ENCODE measurements around the gene SELENOI.

Gene SELENOI

DNA sequence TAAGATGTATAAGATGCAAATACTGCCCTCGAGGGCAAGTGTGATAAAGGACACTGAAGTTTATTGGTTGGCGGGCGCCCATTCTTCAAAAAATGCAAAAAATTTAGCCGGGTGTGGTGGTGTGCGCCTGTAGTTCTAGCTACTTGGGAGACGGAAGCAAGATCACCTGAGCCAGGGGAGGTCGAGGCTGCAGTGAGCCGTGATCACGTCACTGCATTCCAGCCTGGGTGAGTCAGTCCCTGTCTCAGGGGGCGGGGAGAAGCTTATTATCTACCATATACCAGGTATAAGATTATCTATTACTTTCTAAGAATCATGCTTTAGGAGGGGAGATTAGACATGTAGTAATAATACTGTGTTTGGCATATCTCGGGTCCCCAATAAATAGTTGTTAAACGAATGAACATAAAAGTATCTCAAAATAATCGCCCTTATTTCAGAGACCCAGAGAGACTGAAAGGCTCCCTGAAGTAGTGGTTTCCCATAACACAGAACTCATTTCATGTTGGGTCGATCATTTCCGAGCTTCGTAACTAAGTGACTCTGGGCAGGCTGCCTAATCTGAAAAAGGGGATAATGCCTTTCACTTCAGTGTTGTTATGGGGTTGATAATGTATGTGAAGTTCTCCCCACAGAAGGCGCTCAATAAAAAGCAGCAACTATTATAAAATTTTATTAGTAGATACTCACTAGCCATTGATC lies 1.2 kb upstream of the SELENOI start:
- peak; percentile 25 for DNase-seq
- no peaks in the 10 kb centered on the region for H3K27me3 ChIP-seq
- no peaks in the 10 kb centered on the region for H3K9me3 ChIP-seq
- no peaks in the 10 kb centered on the region for H3K36me3 ChIP-seq
- H3K4me3 ChIP-seq (ENCODE audit: low read depth, low read length), result peak overlapping the region; percentile 82
- TF ChIP-seq, protein P1, sequence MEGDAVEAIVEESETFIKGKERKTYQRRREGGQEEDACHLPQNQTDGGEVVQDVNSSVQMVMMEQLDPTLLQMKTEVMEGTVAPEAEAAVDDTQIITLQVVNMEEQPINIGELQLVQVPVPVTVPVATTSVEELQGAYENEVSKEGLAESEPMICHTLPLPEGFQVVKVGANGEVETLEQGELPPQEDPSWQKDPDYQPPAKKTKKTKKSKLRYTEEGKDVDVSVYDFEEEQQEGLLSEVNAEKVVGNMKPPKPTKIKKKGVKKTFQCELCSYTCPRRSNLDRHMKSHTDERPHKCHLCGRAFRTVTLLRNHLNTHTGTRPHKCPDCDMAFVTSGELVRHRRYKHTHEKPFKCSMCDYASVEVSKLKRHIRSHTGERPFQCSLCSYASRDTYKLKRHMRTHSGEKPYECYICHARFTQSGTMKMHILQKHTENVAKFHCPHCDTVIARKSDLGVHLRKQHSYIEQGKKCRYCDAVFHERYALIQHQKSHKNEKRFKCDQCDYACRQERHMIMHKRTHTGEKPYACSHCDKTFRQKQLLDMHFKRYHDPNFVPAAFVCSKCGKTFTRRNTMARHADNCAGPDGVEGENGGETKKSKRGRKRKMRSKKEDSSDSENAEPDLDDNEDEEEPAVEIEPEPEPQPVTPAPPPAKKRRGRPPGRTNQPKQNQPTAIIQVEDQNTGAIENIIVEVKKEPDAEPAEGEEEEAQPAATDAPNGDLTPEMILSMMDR (IDR thresholded peaks at IDR 0.05; ENCODE audit: low read depth, low read length), result no peak
- peaks cover 5% of the 10 kb centered on the region; the same call in 1 of the 2 replicates for H3K4me1 ChIP-seq

DNA sequence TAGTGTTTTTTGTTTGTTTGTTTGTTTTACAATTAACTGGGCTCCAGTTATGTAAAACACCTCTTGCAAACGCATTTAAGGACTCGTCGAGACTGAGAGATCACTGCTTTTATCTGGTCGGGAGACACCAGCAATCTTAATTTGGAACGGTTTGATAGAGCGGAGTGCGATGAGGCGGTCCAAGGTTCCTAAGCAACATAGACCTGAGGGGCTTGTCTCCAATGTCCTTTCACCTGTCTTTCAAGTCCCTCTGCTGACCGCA lies 729 bp upstream of the SELENOI start:
- H3K9me3 ChIP-seq, result no peaks in the 10 kb centered on the region
- peaks cover 5% of the 10 kb centered on the region; the same call in 1 of the 2 replicates for H3K4me1 ChIP-seq
- H3K27me3 ChIP-seq, result no peaks in the 10 kb centered on the region
- TF ChIP-seq, protein P1 (IDR thresholded peaks at IDR 0.05; ENCODE audit: low read depth, low read length), result no peak
- H3K4me3 ChIP-seq (ENCODE audit: low read depth, low read length), result peak overlapping the region; percentile 82
- no peaks in the 10 kb centered on the region; the same call in 1 of the 2 replicates for H3K36me3 ChIP-seq
- DNase-seq, result no peak

DNA sequence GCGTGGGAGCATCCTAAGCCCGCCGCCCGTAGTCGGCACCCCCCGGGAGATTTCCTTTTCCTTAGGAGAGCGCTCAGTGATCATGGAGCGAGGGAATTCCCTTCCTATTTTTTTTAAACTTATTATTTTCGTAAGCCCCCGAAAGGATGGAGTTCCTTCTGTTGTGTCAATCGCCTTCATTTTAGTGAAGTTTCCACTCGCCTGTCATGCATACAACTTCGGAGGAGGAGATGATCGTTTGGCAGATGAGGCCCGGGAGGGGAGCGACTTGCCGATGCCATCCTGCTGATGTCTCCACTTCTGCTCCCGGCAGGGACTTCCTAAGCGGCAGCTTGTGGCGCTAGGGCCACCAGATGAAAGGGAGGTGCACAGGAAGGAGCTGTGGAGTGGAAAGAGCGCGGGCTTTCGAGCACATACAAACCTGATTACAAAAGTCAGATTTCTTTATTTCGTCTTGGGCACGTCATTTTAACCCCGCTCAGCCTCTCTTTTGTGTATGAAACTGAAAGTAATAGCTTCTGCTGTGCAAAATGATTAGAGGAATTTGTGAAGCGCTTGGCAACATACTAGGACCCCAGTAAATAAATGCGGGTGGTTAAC lies 611 bp downstream of the SELENOI start, which contains the start of gene ADGRF3:
Gene ADGRF3 (minus strand): TSS at position 336 of the 600 bp plus-strand sequence. CDS start 555 bp downstream, outside the sequence.
- H3K36me3 ChIP-seq, result no peaks in the 10 kb centered on the region; the same call in 1 of the 2 replicates
- H3K4me1 ChIP-seq, result peaks cover 5% of the 10 kb centered on the region; the same call in 1 of the 2 replicates
- H3K9me3 ChIP-seq, result no peaks in the 10 kb centered on the region
- TF ChIP-seq, protein P1 (IDR thresholded peaks at IDR 0.05; ENCODE audit: low read depth, low read length), result no peak
- peak within 1 kb of the TSS; percentile 82 for H3K4me3 ChIP-seq (ENCODE audit: low read depth, low read length)
- no peaks in the 10 kb centered on the region for H3K27me3 ChIP-seq
- peak; percentile 75 for DNase-seq

DNA sequence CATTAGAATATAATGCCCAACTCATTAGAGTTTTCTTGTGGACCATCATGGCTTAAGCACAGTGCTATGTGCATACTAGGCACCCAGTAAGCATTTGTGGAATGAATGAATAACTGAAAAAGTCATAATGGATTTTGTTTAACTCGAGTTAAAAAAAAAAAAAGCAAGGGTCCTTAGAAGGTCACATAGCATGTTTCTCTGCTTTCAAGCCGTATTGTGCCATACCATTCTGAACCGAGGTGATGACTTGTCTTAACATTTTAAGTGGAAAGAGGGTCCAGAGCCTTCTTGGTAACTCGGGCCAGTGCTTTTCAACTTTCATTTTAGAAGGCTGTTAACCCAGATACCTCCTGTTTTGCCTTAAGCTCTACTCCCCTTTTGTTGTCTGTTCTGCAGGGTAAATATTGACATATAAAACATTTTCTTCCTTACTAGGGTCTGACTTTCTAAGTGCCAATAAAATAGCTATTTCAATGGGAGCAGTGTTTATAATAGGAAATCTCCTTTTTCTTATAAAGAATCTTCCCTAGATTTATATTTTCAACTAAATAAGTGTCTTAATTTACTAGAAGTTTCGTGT lies 1.4 kb downstream of the SELENOI start:
- H3K9me3 ChIP-seq, result no peaks in the 10 kb centered on the region
- no peaks in the 10 kb centered on the region for H3K27me3 ChIP-seq
- TF ChIP-seq, protein P1 (IDR thresholded peaks at IDR 0.05; ENCODE audit: low read depth, low read length), result no peak
- H3K36me3 ChIP-seq, result no peaks in the 10 kb centered on the region; the same call in 1 of the 2 replicates
- H3K4me1 ChIP-seq, result peaks cover 5% of the 10 kb centered on the region; the same call in 1 of the 2 replicates
- peak overlapping the region; percentile 79 for H3K4me3 ChIP-seq (ENCODE audit: low read depth, low read length)
- DNase-seq, result no peak

DNA sequence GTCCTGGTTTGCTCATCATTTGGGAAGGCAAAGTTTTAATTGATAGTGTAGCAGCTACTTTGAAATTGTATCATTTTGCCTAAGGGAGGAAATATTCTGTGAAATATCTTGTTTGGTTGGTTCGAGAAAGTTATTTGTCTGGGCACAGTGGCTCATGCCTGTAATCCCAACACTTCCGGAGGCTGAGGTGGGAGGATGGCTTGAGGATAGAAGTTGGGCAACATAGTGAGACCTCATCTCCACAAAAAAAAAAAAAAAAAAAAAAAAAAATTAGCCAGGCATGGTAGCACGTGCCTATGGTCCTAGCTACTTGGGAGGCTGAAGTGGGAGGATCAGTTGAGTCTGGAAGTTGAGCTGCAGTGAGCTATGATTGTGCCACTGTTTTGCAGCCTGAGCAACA lies 3.7 kb downstream of the SELENOI start:
- H3K9me3 ChIP-seq, result no peaks in the 10 kb centered on the region
- H3K4me3 ChIP-seq (ENCODE audit: low read depth, low read length), result no peak overlapping the region
- peaks cover 6% of the 10 kb centered on the region for H3K36me3 ChIP-seq
- TF ChIP-seq, protein P1 (IDR thresholded peaks at IDR 0.05; ENCODE audit: low read depth, low read length), result no peak
- DNase-seq, result no peak
- H3K4me1 ChIP-seq, result no peaks in the 10 kb centered on the region; the same call in 1 of the 2 replicates
- H3K27me3 ChIP-seq, result no peaks in the 10 kb centered on the region

Data from BE2C (cell line).